Uterus (tissue), 2 donors: ENCODE measurements around the gene KCTD14.

Experiments
- CTCF ChIP-seq, 4 experiments: fragments of 200-600 bp in 2 of 4; fragments of 450-650 bp in 2 of 4; sonication (generic) in 2 of 4; IDR thresholded peaks; one replicate each; pipeline ENCODE4 v1.5.1; 2016 to 2019; ENCODE audit warnings: antibody characterized with exemption in 4 of 4, mild to moderate bottlenecking in 2 of 4, moderate library complexity in 1 of 4
- POLR2A ChIP-seq, 2 donors: fragments of 450-650 bp; IDR thresholded peaks; one replicate each; pipeline ENCODE4 v1.6.1; 2016; ENCODE audit warnings: antibody characterized with exemption in 2 of 2, mild to moderate bottlenecking in 1 of 2, moderate library complexity in 1 of 2

GRCh38 chr11:78019808-78020207 is 3.3 kb downstream of the KCTD14 start:
- TF ChIP-seq POLR2A (IDR thresholded peaks at IDR 0.05) (no peak), CTCF (IDR thresholded peaks at IDR 0.05) (no peak)
